NCI-H2081 (cell line): ENCODE measurements around the gene RHOBTB3.
"Not testable (repeated sequence)": the region's sequence is repeated elsewhere in the genome, so short reads cannot be mapped to it uniquely, and the experiment has no call there.

Experiments
- DNase-seq, 2 experiments: peaks; one replicate each; lab custom pipeline; 2025; lab: John Stamatoyannopoulos, UW

The RHOBTB3 gene

DNA sequence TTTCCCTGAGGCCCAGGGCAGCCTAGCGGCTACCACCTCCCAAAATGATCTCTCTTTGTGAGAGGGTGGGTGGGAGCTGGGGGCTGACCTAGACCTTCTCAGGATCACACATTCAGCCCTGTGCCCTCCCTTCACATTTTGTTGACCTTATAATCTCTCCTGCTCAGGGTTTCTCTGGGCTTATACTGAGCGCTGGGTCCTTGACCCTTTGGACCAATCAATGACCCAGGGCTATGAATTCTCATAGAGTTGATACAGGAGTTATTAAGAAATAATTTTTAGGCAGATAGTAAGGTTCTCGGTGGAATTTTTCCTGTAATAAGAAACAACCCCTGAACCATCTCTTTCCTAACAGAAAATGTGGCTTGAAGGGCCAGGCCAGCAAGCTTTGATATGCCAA is 69.4 kb downstream of the RHOBTB3 start:
- no peak for DNase-seq

DNA sequence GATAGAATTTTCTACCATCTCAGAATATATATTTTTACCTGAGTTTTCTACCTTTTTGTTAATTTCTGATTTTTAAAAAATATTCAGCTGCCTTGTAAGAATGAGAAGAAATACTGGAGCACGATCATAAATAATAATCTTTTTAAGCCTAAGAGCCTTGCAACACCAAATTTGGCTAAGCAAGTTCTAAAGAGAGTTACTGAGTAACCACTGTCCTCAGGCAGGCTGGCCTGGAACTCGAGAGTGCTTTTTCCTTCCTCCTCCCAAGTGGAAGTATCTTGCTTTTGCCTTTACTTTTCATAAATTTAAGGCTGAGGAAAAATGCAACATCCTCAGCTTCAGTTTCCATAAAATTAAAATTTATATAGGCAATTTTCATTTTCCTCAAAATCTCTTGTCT is 70.4 kb downstream of the RHOBTB3 start:
- no peak for DNase-seq

DNA sequence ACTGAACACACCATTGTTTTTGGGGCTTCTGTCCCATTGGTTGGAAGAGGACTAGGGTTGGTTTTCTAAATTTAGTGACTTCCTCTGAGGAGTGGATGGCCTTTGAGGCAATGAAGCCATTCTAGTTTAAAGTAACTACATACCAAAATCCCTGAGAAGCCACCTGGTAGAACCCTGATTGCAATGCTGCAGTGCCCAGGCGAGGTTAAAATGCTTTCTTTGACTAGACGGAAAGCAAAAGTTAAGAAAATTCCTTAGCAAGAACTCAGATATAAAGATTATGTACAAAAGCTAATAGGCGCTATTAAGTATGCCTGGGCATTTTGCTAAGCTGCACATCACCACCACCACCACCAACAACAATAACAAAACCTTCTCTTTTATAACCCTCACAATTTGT is 70.8 kb downstream of the RHOBTB3 start:
- DNase-seq: no peak

DNA sequence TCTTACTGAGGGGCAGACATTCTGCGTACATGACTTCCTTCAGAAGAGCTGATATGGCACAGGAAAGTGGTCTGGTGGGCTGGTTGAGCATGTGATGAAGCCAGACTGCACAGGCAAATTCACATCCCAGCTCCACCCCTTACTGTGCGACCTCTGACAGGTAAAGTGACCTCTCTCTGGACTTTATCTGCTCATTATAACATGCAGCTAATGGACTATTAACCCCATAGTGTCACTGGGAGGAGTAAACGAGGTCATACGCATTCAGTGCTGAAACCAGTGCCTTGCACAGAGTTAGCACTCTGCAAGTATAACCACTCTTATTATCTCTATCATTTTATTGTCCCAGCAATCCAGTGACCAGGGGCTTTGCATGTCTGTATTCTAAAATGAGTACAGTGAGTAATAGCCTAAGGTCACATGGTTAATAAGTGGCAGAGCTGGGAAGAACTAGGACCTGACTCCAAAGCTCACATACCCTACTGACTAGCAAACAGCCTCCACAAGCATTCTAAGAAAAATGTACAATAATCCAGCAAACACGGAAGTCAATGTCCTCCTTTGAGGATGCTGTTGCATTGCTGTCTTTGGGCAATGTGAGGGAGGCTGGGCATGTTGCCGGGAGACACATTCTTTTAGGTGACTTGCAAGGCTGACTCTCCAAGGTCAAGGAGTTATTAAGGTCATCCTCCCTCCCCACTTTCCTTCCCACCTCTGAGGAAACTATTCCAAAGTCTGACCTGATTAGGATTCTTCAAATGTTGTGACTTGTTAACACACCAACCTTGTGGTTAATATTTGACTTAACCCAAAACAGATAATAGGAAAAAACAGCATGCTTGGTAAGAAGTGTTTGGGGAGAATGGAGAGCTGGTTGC is 72.4 kb downstream of the RHOBTB3 start:
- DNase-seq: no peak

DNA sequence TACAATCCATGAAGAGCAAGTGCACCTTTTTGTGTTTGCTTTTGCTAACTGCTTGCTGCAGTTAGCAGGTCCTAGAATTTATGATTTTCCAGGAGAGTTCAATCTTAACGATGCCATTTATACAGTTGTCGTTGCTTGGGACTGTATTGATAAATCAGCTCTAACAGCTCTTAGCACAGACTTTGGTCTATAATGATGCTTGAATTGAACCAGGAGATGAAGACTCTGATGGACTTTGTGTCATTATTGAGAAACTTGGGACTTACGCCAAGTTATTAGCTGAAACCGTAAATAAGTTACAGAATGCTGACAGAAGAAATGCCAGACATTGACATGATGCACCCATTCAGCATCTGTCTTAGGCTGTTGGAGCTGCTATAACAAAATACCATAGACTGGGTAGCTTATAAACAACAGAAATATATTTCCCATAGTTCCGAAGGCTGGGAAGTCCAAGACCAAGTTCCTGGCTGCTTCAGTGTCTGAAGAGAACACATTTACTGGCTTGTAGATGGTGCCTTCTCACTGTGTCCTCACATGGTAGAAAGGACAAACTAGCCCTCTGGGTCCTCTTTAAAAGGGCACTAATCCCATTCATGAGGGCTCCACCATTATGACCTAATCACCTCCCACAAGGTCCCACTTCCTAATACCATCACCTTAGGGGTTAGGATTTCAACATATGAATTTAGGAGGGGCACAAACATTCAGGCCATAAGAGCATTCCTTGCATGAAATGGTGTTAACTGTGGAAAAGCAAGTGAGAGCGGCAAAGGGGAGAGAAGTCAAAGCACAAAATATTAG is 73.8 kb downstream of the RHOBTB3 start:
- DNase-seq: no peak

DNA sequence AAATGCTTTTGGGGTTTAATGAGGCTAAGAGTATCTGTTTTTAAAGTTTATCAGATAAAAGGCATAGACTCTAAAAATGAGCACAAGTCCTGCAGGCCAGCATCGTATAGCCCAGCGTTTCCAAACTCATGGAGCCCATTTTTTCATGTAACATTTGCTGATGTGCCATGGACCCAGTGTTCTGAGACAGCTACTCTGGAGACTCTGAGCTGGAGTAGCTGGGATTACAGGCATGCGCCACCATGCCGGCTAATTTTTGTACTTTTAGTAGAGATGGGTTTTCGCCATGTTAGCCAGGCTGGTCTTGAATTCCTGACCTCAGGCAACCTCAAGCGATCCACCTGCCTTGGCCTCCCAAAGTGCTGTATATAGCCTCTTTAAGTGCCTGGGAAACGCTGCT is 75.6 kb downstream of the RHOBTB3 start:
- DNase-seq: no peak

DNA sequence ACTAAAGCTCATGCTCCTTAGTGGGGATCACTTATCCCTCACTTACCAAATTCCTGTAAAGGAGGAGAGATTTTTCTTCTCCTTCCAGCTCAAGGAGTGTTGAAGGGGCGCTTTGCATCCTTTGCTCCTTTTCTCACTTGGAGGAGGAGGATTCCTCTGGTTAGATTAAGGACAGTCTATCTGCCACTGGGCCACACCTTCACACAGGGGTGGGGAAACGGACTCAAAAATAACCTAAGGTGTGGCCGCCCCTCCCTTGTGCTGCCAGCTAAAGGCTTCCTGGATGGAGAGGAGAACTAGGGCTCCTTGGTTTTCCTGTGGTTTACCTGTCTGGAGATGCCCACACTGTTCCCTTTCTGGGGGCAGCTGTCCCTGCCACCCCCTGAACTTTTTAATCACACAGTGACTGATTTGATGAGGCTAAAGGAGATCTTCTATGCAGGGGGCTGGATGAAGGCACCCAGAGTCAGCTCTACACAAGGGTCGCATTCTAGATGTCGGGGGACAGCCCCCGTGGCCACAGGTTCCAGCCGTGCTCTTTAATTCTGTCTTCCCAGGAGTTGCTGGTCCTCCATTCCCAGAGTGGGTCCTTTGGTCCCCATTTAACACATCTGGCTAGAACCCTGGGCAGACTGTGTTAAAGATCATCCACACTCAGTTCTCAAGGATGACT is 77.0 kb downstream of the RHOBTB3 start:
- no peak for DNase-seq

DNA sequence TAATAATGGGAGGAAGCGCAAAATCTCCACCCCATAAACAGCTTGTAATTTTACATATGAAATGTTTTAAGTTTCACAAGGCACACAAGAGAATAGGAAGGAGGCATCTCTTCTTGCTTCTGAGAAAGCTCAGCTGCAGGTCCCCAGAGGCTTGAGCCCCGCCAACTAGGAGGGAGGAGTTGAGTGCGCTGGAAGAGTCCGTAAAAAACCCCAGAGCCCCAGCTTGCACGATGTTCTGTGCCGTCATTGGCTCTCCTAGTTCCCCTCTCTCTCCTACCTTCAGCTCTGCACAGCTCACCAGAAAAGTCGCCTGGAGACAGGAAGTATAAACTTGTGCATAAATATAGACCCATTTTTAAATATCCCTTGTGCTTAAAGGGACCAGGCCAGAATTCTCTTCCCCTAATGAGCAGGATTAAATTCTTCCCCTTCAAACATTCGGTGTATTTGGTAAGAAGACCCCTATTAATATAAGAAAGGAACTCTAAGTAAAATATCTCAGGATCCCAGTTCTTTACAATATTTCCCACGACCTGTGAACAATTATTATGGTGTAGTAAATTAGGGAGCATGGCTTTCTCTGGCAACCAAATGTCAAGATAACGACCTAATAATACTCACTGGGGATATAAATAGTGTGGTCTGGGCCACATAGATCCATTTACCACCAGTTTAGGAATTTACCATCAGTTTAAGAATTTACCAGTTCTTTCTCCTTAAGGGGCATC is 77.7 kb downstream of the RHOBTB3 start:
- no peak for DNase-seq

DNA sequence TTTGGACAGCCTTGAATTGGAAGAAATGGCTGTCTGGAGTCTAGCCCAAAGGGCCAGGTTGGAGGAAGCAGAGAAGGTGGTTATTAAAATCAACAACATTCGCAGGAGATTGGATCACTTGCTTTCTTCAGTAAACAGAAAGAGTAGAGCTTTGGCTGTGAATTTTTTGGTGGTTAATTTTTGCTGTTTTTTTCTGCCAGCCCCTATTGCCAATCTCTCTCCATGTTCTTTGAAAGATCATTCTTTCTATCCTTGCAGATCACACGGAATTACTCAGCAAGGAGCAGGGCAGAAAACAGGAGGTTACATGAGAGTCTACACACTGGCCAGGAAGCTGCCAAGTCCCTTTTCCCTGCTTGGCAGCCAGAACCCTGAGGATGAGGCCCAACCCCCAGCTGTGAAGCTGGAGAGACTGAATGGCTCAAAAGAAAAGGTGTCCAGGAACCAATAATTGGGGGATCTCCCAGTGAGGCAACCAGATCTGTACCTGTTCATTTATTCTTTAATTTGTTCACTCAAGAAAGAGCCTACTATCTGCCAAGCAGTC is 78.4 kb downstream of the RHOBTB3 start:
- no peak for DNase-seq

DNA sequence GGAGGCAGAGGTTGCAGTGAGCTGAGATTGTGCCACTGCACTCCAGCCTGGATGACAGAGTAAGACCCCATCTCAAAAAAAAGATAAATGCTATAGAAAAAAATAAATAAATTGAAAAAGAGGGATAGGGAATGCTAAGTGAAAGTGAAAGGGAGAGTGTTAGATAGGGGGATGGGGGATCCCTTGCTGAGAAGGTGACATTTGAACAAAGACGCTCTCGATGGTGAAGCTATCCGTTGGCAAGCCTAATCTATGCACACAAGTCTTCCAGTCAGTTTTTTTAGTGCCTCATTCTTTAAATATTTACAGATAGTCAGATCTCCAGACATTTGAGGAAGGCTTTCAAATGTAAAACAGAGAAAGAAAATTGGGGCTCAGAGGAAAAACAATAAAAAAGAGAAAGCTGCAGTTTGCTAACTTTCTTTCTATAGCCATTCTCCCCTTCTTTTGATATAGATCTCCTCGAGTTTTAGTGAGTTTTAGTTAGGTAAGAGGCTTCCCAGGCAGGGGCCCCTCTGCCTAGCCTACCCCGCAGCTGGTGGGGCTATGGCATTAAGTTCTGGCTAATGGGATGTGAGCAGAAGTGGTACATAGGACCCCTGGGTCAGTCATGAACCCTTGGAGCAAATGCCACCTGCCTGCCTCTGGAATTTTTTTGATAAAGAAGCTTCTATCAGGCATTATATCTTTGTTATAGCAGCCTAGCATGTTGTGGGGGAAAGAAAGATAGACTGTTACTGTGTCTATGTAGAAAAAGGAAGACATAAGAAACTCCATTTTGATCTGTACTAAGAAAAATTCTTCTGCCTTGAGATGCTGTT is 79.4 kb downstream of the RHOBTB3 start:
- no peak for DNase-seq

DNA sequence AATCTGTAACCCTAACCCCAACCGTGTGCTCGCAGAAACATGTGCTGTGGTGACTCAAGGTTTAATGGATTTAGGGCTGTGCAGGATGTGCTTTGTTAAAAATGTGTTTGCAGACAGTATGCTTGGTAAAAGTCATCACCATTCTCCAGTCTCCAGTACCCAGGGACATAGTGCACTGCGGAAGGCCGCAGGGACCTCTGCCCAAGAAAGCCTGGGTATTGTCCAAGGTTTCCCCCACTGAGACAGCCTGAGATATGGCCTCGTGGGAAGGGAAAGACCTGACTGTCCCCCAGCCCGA is 79.9 kb downstream of the RHOBTB3 start:
- not testable (repeated sequence) for DNase-seq

DNA sequence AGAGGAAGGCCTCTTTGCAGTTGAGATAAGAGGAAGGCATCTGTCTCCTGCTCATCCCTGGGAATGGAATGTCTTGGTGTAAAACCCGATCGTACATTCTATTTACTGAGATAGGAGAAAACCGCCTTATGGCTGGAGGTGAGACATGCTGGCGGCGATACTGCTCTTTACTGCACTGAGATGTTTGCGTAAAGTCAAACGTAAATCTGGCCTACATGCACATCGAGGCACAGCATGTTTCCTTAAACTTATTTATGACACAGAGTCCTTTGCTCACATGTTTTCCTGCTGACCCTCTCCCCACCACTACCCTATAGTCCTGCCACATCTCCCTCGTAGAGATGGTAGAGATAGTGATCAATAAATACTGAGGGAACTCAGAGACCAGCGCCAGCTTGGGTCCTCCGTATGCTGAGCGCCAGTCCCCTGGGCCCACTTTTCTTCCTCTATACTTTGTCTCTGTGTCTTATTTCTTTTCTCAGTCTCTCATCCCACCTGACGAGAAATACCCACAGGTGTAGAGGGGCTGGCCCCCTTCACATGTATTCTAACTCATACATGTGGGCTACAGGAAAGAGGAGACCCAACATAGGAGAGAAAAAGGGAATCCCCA is 80.4 kb downstream of the RHOBTB3 start:
- DNase-seq: not testable (repeated sequence)

DNA sequence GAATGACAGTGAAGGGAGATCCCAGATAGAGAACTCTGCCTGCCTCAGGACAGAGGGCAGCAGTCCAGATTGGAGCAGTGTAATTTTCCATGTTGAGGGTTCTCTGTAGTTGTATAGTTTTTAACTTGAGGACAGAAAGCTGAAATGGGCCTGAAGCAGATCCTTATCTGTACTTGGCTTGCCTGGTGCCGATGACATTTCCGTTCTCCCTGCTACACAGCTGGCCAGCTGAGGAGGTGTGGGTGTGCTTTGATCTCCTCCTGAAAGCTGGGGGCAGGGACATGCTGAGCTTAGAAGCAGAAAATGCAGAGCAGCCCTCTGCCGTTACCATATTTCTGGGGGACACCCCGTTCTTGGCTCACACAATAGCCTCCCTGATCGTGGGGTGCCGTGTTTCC is 80.9 kb downstream of the RHOBTB3 start:
- DNase-seq: no peak

DNA sequence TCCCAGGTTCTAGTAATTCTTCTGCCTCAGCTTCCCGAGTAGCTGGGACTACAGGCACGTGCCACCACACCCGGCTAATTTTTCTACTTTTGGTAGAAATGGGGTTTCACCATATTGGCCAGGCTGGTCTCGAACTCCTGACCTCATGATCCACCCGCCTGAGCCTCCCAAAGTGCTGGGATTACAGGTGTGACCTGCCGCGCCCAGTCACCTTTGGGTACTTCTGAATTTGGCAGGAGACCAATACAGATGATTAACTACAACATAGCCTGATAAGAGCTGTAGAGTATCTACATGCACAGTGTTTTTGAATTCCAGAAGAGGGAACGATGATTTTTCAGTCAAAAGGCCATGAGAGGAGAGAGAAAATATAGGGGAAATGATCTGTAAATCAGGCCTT is 81.9 kb downstream of the RHOBTB3 start:
- DNase-seq: not testable (repeated sequence)

DNA sequence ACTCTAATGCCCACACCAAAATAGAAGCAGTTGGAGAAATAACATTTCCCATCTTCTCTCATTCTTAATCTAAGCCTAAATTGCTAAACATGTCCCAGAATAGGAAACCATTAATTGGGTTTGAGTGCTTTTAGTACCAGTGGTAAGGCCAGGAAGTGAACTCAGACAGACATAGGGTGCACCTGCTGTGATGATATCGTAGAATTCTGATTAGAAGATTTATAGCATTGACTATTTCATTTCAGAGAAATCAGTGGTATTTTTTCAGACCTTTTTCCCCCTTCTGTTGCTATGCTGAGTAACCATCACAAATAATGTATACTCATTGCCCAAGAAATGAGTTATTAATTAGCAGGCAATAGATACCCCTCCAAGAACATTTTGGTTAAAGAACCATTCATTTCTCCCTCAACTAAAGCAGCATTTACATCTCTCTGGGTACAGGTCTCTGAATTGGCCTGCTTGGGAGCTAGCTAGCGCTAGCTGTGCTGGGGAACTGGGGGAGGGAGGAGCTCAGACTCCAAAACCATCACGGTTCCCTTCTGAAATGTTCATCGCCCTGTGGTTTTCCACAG is 84.1 kb downstream of the RHOBTB3 start:
- no peak for DNase-seq

DNA sequence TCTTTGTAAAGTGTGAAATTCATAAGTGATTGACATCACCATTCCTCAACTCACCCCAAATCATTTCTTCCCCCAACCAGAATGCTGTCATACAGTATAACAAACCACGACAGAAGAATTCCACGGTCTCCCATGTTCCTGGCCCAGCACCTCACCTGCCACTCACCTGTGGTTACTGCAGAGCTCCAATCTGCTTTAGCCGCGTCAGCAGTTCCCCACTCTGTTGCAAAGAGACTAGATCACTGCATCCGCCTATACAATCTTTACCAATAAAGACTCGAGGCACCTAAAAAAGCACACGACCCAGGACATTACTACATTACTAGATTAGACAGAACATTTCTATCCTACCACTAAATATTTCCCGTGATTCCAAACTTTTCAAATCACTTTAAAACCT is 85.2 kb downstream of the RHOBTB3 start:
- DNase-seq: no peak

DNA sequence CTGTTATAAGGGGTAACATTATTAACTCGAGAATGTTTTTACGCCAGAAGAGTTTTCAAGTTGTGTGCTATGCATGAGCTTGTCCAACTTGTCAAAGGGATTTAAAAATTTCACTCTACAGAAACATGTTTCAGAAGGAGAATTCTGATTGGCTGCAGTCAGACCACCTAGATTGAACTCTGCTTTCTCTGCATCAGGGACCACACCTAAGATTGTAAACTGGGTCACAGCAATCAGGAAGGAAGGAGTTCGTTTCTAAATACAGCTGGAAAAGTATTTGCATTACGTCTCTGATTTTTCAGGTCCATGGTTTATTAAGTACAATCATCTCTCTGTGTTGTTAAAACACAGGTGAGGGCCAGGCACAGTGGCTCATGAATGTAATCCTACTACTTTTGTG is 85.6 kb downstream of the RHOBTB3 start:
- DNase-seq: no peak

DNA sequence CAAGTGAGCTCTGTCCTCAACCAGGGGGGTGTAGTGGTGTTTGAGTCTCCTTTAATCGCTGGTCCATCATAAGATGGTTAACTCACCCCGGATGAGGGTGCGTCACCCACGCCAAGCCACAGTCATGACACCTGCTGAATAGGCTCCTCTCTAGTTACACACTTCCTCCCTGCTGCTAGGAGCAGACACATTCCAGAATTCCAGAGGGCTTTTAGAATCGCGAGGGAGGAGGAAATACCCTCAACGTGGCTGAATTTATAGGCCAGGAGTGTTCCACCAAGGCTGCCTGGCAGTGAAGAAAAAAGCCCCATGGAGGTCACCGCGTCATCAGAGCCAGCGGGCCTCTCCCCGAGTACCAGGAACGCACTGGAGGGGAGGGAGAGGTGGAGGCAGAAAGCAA is 86.3 kb downstream of the RHOBTB3 start:
- DNase-seq: no peak

DNA sequence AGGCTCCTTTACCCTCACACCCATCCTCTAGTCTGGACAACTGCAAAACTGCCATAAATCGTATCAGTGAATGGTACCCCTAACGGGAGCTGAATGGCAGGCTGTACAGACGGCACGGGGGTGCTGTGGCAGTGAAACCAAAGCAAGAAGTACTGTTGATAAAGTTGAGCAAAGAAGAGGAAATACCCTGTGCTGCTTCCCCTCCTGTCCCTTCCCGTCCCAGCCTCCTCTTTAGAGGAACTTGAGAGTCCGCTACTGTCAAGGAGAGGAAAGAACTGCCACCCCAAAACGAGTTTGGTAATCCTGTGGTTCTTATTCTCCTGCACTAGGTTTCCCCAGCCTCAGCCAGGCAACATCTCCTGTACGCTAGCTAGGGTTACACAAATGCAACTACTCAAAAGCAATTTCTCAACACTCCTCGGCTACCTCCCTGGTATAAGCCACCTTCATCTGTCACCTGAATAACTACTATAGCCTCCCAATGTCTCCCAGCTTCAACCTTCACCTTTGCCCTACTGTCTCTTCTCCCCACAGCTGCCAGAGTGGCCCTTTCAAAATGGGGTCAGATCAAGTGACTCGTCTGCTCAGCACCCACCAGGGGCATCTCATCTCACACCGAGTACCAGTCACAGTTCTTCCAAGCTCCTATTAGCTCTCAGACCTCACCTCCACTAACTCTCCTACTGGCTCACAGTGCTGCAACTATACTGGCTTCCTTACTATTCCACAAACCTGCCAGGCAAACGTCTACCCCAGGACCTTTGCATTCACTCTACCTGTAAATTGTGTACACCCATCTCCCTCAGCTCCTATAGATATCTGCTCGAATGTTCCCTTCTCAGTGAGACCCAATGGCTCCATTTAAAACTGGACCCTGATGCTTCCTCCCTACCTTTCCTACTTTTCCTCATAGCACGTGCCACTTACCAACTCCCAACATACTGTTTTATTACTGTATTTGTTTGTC is 87.3 kb downstream of the RHOBTB3 start:
- DNase-seq: no peak
